ENCODE data around the gene COPS8. TPM values are rescaled to one million over a fixed set of nuclear protein-coding genes. Genes with fewer than 3 reads are reported as not detected.

COPS8 gene
- total RNA-seq, 1 donor from 2014 or later, result 46.9 TPM

DNA sequence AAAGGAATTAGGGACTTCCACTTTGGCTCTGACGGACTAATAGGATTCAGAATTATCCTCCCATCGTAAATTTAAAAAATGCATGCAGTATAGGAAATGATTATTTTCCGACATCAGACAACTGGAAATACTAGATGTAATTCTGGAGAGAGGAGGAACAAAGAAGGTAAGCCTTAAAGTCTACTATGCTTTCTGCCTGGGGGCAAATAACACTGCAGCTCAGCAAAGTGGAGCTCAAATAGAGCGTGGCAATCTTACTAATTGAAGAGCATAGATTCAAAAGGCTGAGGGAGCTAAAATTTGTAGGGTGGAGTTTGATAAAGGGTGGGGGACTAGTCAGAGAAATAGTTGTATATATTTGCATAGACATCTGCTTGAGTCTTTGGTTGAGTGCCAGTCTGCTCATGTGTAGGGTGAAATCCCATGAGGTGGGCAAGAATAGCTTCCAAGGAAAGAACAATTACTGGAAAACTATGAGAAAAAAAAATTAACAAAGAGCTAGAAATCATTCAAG, 23.8 kb downstream of the COPS8 start:
- intact Hi-C loops (cut with DNase I), result no loop called here
- Histone ChIP-seq H3K4me3 (no peak overlapping the region), H3K27me3 (no peaks in the 10 kb centered on the region), H3K9me3 (no peaks in the 10 kb centered on the region), H3K4me1 (no peaks in the 10 kb centered on the region), H3K27ac (no peak overlapping the region), H3K36me3 (no peaks in the 10 kb centered on the region)
- TF ChIP-seq, protein P1, sequence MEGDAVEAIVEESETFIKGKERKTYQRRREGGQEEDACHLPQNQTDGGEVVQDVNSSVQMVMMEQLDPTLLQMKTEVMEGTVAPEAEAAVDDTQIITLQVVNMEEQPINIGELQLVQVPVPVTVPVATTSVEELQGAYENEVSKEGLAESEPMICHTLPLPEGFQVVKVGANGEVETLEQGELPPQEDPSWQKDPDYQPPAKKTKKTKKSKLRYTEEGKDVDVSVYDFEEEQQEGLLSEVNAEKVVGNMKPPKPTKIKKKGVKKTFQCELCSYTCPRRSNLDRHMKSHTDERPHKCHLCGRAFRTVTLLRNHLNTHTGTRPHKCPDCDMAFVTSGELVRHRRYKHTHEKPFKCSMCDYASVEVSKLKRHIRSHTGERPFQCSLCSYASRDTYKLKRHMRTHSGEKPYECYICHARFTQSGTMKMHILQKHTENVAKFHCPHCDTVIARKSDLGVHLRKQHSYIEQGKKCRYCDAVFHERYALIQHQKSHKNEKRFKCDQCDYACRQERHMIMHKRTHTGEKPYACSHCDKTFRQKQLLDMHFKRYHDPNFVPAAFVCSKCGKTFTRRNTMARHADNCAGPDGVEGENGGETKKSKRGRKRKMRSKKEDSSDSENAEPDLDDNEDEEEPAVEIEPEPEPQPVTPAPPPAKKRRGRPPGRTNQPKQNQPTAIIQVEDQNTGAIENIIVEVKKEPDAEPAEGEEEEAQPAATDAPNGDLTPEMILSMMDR (IDR thresholded peaks at IDR 0.05), result no peak
- TF ChIP-seq POLR2AphosphoS5 (IDR thresholded peaks at IDR 0.05; ENCODE audit: insufficient read depth in 1 of 2, low read depth in 1 of 2) (no peak), POLR2A (IDR thresholded peaks at IDR 0.05) (no peak)
- no peak for DNase-seq (ENCODE audit: extremely low spot score in 2 of 2)

DNA sequence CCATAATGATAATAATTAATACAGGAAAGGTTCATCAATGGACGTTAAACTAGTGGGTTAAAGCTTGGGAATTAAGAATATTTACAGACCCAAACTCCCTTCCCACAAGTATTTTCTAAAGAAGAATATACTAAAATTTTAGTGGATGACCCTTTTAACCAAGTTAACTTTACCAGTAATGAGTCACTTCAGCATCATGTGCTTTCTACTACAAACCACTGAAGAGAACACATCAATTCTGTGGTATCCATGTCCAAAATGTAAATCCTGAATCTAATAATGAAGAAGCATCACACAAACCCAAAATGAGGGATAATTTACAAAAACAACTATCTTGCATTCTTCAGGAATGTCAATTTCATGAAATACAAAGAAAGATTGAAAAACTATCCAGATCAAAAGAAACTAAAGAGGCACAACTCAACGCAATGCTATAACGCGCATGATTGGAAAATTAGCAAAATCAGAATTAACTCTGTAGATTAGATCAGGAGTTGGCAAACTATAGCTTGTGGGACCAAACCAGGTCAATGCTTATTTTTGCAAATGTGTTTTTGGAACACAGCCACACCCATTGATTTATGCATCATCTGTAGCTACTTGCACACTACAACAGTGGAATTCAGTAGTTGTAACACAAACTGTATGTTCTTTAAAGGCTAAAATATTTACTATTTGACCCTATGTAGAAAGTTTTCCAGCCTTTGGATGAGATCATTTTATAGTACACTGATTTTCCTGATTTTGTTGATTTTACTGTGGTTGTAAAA, 27.5 kb downstream of the COPS8 start:
- TF ChIP-seq, protein P1 (IDR thresholded peaks at IDR 0.05), result no peak
- TF ChIP-seq POLR2A (IDR thresholded peaks at IDR 0.05), result no peak
- TF ChIP-seq POLR2AphosphoS5 (IDR thresholded peaks at IDR 0.05; ENCODE audit: insufficient read depth in 1 of 2, low read depth in 1 of 2), result no peak
- intact Hi-C loops (cut with DNase I), result no loop called here
- H3K27me3 ChIP-seq, result no peaks in the 10 kb centered on the region

DNA sequence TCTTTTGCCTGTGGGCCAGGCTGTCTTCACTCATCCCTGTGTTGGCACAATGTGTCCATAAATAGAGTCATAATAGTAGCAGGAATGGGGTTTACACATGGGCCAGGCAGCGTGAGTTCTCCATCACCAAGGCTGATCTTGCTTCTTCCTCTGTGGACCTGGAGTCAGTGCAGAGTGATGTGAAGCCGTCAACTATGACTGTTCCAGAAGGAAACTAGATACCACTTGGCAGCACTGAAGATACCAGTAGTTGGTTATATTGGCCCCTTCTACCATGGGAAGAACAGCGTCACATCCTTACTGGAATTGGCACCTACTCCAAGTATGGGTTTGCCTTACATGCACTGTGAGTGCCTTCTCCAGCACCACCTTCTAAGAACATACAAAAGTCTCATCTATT, 30.2 kb downstream of the COPS8 start:
- peaks cover 15% of the 10 kb centered on the region for H3K4me1 ChIP-seq
- H3K36me3 ChIP-seq, result no peaks in the 10 kb centered on the region
- TF ChIP-seq POLR2A (IDR thresholded peaks at IDR 0.05), result no peak
- no peaks in the 10 kb centered on the region for H3K27me3 ChIP-seq
- no peak overlapping the region for H3K27ac ChIP-seq
- DNase-seq (ENCODE audit: extremely low spot score in 2 of 2), result no peak
- H3K9me3 ChIP-seq, result no peaks in the 10 kb centered on the region
- intact Hi-C loops (cut with DNase I), result no loop called here
- H3K4me3 ChIP-seq, result no peak overlapping the region

More for the DNA sequence above, 27.5 kb downstream of the COPS8 start:
- H3K36me3 ChIP-seq, result no peaks in the 10 kb centered on the region
- DNase-seq (ENCODE audit: extremely low spot score in 2 of 2), result no peak
- H3K9me3 ChIP-seq, result no peaks in the 10 kb centered on the region
- H3K4me1 ChIP-seq, result peaks cover 10% of the 10 kb centered on the region
- no peak overlapping the region for H3K4me3 ChIP-seq
- H3K27ac ChIP-seq, result no peak overlapping the region

DNA sequence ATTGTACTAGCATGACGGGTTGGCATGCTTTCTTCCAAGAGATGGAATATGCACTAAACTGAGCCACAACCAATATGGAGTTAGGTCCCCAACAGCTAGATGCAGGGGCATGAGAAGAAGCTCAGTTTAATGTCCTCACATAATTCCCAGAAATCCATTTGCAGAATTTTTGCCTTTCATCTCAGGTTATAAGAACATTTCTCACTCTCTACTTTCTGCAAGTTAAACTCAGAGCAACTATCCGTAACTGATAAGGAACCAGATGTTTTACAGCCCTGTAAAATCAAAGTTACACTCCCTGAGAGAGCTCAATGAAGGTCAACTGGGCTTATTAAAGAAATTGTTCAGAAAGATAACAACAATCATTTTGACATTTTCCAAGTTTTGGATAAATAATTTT, 30.7 kb downstream of the COPS8 start:
- Histone ChIP-seq H3K27me3 (no peaks in the 10 kb centered on the region), H3K36me3 (no peaks in the 10 kb centered on the region), H3K4me1 (peaks cover 15% of the 10 kb centered on the region), H3K4me3 (no peak overlapping the region), H3K9me3 (no peaks in the 10 kb centered on the region), H3K27ac (no peak overlapping the region)
- intact Hi-C loops (cut with DNase I), result no loop called here
- TF ChIP-seq, protein P1 (IDR thresholded peaks at IDR 0.05), result no peak
- TF ChIP-seq POLR2A (IDR thresholded peaks at IDR 0.05) (no peak), POLR2AphosphoS5 (IDR thresholded peaks at IDR 0.05; ENCODE audit: insufficient read depth in 1 of 2, low read depth in 1 of 2) (no peak)
- DNase-seq (ENCODE audit: extremely low spot score in 2 of 2), result no peak

DNA sequence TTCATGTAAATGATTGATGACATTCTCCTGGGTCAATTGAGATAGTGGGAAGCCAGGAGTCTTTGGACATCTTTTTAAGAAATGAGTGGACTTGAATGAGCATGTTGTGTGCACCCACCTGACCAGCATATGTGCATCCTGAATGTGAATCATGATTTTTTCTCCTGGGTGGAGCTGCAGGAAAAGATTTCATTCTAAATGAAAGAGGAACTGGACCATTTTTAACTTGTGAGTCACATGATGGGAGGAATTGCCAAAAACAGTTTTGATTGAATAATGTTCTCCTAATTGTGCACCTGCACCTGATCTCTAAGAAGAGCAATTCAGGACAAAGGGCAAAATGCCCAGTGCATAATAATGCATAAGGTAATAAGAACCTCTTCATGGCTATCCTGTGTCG, 32.3 kb downstream of the COPS8 start:
- Histone ChIP-seq H3K27me3 (no peaks in the 10 kb centered on the region), H3K9me3 (no peaks in the 10 kb centered on the region), H3K4me1 (peaks cover 15% of the 10 kb centered on the region), H3K36me3 (no peaks in the 10 kb centered on the region), H3K4me3 (no peak overlapping the region), H3K27ac (peak overlapping the region; percentile 73)
- no peak for TF ChIP-seq POLR2AphosphoS5 (IDR thresholded peaks at IDR 0.05; ENCODE audit: insufficient read depth in 1 of 2, low read depth in 1 of 2)
- TF ChIP-seq, protein P1 (IDR thresholded peaks at IDR 0.05), result no peak
- TF ChIP-seq POLR2A (IDR thresholded peaks at IDR 0.05), result no peak
- intact Hi-C loops (cut with DNase I), result no loop called here
- DNase-seq (ENCODE audit: extremely low spot score in 2 of 2), result no peak
